ENCODE measurements around the gene SLCO4A1. TPM values are rescaled to one million over a fixed set of nuclear protein-coding genes. Genes with fewer than 3 reads are reported as not detected.

Gene SLCO4A1
- total RNA-seq, 1 donor from 2014 or later = 0.11 TPM

- no peak for DNase-seq (ENCODE audit: low read depth)
Measured at GRCh38 chr20:62696989-62697388, 54.7 kb downstream of the SLCO4A1 start.

DNA sequence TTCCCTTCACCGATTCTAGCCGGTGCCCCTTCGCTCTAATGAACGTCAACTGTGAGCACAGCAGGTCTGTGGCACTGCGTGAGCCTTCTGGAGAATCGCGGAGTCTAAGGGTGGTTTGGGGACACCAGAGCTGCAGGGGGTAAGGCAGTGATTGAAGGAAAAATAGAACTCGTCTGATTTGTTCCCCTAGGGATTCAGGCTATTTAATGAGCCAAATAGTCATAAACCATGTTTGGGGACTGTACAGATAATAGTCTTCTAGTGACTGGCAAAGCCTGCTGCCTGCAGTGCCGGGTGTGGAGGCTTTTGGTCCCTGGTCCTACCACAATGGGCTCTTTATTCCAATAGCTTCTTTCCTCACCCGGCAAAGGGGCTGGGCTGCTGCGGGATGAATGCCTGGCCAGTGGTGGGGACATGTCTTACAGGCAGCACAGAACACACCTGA is 55.2 kb downstream of the SLCO4A1 start:
- DNase-seq (ENCODE audit: low read depth) = no peak

DNA sequence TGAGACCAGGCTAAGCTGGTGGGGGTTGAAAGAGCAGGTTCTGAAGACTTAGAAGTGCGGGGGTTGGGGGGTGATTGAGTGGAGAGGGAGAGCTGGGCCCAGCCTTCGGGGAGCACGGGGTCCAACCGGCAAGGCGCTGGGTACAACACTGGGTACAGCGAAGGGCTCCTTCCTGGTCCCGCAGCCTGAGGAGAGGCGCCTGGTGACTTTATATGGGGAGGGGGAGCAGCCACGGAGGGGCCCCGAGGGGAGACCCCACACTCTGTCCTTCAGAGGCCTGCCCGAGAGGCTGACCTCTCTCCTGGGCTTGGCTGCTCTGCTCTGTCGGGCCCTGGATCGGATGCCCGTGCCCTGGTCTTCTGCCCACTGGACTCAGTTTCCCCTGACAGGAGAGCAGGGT is 55.9 kb downstream of the SLCO4A1 start:
- no peak for DNase-seq (ENCODE audit: low read depth)

GRCh38 chr20:62699296-62699695 is 57.0 kb downstream of the SLCO4A1 start:
- no peak for DNase-seq (ENCODE audit: low read depth)

DNA sequence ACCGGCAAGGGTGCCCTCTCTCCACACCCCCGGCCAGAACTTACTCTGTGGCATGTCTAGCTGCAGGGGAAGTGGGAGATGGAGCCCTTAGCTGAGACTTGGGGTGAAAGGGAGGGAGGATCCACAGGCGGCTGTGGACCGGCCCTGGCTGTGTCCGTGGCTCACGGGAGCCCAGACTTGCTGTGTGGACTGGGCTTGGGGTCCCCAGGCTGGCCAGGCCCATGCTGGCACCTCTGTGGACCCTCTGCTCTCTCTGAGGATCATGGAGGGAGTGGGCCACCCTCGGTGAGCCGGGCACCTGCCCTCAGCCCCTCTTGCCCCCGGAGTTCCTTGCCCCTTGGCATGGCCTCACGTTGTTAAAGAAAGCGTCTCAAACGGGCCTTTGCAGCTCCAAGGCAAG is 57.4 kb downstream of the SLCO4A1 start:
- DNase-seq (ENCODE audit: low read depth) = no peak

GRCh38 chr20:62700261-62700930 is 58.1 kb downstream of the SLCO4A1 start:
- no peak for DNase-seq (ENCODE audit: low read depth)

DNA sequence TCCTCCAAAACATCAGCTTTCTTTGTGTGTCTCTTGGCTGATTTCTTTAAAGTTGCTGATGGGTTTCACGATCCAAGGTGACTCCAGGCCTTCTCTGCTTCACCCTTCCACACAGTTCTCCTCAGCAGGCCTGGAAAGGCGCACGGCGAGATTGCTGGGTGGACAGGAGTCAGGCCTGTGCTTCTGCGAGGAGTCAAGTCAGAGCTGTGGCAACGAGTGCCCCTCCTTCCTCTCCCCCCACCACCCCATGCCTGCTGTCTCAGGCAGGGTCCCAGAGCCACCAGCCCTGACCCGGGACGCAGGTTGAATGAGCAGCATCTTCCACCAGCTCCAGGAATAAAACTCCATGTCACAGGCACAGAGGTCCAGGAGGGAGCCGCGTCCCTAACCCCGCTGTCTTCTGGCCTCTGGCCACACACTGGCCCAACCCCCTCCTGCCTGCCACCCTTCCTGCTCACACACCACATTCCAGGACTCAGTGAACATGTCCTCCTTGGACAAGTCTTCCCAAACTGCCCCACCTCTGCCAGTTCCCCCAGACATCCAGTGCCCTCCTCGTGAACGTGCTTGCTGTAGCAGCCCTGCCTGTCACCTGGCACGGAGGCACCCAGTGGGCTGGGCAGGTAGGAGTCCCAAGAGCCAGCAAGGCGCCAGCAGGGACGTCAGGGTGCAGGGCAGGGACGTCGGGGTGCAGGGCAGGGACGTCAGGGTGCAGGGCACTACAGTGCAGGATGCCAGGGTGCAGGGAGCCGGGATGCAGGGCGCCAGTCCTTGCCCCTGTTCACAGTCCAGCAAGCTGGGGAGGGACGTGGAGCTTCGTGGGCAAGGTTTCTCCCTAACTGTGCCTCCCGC is 59.1 kb downstream of the SLCO4A1 start:
- no peak for DNase-seq (ENCODE audit: low read depth)

DNA sequence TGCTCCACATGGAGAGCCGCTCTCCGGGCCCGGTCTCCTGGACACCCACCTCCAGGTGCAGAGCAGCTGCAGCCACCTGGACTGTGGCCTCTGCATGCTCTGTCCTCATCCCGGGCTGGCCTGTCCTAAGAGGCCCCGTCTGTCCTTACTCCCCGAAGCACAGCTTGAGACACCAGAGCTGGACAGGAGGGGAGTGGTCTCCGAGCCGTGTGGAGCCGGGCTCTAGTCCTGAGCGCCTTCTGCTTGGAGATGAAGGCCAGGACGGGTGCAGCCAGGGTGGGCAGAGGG is 59.7 kb downstream of the SLCO4A1 start:
- no peak for DNase-seq (ENCODE audit: low read depth)

DNA sequence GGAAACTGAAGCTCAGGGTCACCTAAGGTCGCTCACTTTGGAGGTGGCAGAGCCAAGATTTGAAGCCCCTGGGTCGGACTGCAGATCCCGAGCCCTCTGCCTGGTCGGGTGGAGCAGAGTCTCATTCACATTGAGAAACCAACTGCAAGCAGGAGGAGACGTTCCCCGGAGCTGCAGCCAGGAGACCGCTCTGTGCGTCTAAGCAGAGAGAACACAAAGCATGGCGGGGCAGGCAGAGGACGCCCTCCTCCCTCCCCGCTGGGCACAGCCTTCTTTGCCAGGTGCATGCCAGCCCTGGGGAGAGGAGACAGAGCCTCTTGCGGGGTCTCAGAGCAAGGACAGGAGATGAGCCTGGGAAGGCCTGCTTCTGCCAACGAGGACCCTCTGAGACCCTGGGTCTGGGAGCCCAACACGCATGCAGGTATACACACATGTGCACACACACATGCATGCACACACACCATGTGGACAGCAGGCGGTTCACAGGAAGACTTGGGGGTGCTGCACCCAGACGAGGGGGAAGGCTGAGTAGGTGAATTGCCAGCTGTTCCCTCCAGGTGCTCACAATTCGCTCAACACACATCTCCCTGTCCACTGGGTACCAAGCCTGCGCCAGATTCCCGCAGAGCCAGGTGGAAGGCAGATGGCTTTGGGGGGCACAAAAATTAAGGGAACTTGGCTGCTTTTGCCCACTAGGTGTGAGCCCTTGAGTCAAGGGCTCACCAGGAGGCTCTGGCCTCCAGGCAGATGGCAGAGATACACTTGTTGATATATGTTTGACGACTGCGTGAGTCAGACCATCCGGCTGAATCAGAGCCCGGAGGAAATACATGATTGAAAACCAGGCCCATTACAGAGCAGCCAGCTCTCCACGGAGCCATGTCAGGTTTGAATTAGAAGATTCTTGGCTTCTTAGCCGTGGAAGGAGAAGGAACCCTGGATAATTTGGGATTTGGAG is 60.9 kb downstream of the SLCO4A1 start:
- peak; percentile 41 for DNase-seq (ENCODE audit: low read depth)

- no peak for DNase-seq (ENCODE audit: low read depth)
Measured at GRCh38 chr20:62703853-62704228, 61.5 kb downstream of the SLCO4A1 start.

DNA sequence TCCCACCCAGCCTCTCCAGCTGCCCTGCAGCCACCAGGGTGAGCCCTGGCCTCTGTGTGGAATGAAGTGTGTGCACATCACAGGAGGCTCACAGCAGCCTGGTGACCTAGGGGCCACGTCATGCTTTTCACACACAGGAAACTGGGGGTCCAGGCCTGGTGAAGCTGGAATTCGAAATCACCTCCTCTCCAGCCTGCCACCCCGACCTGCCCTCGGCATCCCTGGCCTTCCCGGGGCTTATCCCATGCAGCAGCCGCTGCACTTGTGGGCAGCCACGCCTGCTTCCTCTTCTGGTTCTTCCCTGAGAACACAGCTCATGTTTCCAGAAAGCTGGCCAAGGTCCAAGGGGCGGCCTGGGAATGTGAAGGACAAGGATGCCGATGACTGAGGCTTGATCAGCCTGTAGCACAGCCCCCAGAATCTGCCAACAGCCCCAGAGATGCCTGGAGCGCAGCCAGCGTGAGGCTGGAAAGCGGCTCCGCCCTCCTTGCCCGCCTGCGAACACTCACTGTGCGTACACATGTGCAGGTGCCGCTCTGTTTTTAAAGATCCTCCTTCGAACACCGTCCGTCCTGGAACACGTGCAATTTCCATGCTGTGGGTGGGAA is 62.1 kb downstream of the SLCO4A1 start:
- peak; percentile 98 for DNase-seq (ENCODE audit: low read depth)

DNA sequence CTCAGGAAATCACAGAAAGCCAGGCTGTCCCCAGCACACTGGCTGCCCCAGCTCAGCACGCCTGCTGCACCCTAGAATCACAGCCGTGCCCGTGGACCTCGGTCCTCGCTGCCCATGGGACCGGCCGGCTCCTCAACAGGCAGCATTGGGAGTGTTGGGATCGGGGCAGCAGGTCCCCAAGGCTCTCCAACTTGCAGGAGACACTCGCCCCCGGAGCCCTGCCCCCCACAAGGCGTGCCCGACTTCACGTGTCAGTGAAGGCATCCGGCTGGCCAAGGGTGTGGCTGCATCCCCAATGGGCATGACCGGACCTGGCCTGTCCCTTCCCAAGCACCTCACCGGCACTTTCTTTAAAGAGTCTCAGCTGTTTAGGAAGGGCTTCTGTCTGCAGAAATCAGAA is 63.3 kb downstream of the SLCO4A1 start:
- no peak for DNase-seq (ENCODE audit: low read depth)

DNA sequence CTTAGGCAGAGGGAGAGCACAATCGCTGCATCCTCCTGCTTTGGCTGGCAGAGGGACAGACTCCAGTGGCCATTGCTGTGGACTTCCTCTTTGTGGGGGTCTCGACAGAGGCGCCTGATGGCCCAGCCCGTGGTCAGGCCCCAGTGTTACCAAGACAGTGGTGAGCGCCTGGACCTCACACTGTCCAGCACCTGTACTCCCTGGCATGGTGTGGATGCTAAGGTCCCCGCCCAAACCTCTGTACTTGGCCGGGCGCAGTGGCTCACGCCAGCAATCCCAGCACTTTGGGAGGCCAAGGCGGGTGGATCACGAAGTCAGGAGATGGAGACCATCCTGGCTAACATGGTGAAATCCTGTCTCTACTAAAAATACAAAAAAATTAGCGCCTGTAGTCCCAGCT is 64.0 kb downstream of the SLCO4A1 start:
- no peak for DNase-seq (ENCODE audit: low read depth)

- no peak for DNase-seq (ENCODE audit: low read depth)
Measured at GRCh38 chr20:62706857-62707256, 64.6 kb downstream of the SLCO4A1 start.

GRCh38 chr20:62707276-62707920 is 65.1 kb downstream of the SLCO4A1 start:
- no peak for DNase-seq (ENCODE audit: low read depth)

- no peak for DNase-seq (ENCODE audit: low read depth)
Measured at GRCh38 chr20:62707921-62708521, 65.7 kb downstream of the SLCO4A1 start.

DNA sequence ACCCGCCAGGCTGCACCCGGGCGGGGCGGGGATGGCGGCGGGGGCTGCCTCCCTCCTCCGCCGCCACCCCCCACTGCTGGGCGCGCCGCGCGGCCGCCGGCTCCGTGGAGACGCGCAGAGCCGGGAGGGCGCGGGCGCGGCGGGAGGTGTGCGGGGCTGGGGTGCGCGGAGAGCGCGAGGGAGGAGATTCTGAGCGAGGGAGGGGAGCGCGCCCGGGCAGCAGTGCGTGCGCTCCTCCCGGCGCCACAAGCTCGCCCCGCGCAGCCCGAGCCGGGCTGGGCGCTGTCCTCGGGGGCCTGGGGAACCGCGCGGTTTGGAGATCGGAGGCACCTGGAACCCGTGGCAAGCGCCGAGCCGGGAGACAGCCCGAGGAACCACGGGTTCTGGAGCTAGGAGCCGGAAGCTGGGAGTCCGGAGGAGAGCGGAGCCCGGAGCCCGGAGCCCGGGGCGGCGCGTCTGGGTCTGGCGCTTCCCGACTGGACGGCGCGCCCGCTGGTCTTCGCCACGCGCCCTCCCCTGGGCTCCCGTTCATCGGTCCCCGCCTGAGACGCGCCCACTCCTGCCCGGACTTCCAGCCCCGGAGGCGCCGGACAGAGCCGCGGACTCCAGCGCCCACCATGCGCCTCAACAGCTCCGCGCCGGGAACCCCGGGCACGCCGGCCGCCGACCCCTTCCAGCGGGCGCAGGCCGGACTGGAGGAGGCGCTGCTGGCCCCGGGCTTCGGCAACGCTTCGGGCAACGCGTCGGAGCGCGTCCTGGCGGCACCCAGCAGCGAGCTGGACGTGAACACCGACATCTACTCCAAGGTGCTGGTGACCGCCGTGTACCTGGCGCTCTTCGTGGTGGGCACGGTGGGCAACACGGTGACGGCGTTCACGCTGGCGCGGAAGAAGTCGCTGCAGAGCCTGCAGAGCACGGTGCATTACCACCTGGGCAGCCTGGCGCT is 66.6 kb downstream of the SLCO4A1 start, which contains the start of gene NTSR1:
Gene NTSR1, plus strand, starts transcription at position 246 of the 946 bp plus-strand sequence. Its CDS starts 372 bp downstream, at position 618.
- no peak for DNase-seq (ENCODE audit: low read depth)

DNA sequence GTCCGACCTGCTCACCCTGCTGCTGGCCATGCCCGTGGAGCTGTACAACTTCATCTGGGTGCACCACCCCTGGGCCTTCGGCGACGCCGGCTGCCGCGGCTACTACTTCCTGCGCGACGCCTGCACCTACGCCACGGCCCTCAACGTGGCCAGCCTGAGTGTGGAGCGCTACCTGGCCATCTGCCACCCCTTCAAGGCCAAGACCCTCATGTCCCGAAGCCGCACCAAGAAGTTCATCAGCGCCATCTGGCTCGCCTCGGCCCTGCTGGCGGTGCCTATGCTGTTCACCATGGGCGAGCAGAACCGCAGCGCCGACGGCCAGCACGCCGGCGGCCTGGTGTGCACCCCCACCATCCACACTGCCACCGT is 67.2 kb downstream of the SLCO4A1 start:
- no peak for DNase-seq (ENCODE audit: low read depth)

DNA sequence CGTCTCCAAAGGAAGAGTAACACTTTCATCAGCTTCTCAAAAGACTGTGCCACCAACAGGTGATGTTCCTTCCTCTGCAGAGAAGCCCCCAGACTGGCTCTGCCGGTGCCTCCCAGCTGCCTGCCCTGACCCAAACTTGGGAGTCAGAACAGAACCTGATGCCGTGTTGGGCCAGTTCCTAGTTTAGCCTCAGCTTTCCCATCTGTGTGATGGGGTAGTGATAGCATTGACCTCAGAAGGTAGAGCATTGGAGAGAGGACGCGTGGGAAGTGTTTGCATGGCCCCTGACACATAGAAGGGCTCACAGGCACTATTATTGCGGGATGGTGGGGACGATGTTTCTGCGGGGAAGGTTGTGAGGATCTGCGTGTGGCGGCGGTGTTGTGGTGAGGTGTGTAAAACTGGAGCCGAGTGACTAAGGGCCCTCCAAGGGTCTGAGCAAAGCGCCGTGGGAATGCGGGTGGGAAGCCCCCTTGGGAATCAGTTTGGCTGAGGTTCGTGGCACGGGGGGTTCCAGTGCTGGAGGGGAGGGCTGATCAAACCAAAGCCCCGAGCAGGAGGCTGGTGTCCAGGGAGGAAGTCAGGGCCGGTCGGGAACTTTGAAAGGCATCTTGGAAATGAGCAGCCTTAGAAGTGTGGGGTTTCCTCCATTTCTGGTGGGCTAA is 68.0 kb downstream of the SLCO4A1 start:
- DNase-seq (ENCODE audit: low read depth) = no peak

Measured in myocyte (in vitro differentiated cells).